HUDEP-2 (cell line): Measurements from ENCODE around the gene ADAMTS17.

Experiments used
- DNase-seq, 76 experiments: peaks; one replicate each; lab custom pipeline; 2025; ENCODE audit not compliant: unreplicated experiment in 76 of 76; lab: John Stamatoyannopoulos, UW

Gene ADAMTS17

GRCh38 chr15:100234158-100235029, 107.4 kb downstream of the ADAMTS17 start:
- DNase-seq: no peak

- no peak for DNase-seq
Measured at GRCh38 chr15:100230784-100231183, 111.0 kb downstream of the ADAMTS17 start.

DNA sequence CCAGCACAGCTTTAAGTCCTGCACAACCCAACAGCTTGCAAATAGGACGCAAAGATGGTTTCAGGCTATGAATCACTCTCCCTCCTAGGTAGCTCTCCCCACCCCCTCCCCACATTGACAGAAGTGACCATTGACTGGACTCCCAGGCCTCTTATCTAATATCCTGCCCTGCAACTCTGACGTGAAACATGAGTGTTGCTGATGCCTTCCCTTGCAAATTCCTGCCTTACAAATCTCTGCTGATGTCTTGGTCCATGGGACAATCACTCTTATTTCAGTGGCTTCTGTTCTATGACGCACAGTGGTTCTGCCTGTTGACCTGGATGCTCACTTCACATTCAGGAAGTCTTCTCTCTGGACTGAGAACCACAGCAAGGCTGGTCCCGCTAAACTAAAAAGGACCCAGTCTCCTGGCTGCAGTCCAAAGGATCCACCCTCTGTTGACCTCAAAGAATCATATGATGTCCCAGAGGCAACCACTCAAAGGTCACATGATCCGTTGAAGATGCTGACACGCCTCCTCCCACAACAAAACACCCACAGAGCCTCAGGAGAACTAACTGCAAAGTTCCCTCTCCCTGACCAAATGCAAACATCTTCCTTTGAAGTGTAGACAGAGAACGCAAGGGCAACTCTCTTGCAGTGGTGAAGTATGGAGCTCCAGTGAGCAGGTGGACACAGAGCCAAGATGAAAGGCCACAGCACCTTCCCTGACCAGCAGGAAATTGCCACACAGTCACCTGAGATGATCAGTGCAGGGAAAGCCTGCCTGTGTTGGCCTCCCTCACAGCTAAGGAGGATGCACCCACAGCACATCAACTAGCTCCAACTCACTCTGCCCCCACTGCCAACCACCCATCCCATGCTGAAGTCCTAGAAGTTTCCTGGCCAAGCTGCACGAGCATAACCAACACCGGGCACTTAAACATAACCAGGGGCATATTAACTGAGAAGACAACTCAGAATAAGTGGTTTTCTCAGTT, 112.3 kb downstream of the ADAMTS17 start:
- no peak for DNase-seq

DNA sequence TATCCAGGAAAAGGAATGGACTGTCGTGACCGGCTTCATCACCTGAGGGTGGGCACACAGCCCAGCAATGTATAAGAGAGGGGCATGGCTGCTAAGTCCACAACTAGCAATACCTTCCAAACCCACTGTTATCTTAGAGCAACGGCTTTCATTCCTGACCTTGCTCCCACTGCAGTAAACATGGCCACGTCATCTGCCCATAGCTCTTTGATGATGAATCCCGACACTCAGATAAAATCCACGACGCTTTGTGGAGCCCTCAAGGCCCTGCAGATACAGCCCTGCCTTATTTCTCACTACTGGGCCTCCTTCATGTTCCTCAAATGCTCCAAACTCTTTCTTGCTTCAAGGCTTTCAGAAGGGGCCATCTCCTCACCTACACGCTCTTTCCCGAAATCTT, 114.0 kb downstream of the ADAMTS17 start:
- DNase-seq: no peak

- DNase-seq: no peak
Measured at GRCh38 chr15:100226107-100226506, 115.7 kb downstream of the ADAMTS17 start.

GRCh38 chr15:100224206-100225185, 117.3 kb downstream of the ADAMTS17 start:
- no peak for DNase-seq

DNA sequence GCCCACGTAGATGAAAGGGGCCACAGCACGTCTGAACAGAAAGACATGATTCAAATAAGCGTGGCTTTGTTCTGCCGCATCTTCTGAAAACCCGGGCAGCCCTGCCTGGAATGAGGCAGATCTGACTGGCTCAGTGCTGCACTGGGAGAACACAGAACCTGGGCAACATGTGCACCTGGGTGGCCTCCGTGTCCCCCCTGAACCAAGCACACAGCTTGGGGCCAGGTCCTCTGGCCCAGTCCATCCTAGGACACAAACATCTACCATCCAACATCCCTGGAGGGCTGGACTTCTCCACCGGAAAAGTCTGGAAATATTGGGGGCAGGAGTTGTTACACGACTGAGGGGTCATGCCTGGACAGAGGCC, 119.4 kb downstream of the ADAMTS17 start:
- DNase-seq: no peak

DNA sequence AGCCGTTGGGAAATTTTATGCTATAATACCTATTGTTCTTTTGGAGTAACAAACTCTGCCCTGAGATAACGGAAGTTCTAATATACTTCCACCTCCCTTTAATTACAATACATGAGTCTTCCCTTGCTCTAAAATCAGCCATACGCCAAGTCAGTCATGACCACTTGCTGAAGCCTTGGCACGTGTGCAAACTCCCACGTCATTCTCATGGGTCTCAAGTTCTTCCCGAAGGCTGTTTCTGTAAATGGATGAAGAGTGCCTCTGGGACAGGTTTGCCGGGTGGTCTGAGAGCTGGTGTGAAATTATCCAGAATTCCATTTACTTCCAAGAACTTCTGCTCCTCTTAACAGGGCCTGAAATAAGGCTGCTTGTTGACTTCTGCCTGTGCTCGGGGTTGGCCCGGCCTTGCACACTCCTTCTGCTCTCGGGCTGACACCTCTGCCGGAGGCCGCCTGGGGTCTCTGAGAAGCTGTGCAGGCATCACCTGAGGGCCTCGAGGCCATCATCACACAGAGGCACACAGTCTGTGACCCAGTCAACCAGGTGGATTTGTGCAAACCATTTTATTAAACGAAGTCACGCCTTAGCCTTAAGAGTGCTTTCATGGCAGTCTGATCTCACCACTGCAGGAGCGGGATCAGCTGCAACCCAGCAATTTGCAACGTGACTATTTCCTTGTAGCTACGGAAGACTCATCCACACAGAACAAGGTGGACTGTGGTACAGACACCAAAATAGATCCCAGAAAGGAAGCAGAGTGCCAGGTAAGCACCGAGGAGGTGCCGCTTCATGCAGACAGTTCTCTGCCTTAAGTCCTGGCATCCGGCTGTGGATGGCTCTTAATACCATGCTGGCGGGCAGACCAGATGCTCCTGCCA, 120.1 kb downstream of the ADAMTS17 start:
- DNase-seq: no peak

GRCh38 chr15:100220058-100220768, 121.6 kb downstream of the ADAMTS17 start:
- DNase-seq: no peak

- DNase-seq: no peak
Measured at GRCh38 chr15:100218434-100218833, 123.3 kb downstream of the ADAMTS17 start.

DNA sequence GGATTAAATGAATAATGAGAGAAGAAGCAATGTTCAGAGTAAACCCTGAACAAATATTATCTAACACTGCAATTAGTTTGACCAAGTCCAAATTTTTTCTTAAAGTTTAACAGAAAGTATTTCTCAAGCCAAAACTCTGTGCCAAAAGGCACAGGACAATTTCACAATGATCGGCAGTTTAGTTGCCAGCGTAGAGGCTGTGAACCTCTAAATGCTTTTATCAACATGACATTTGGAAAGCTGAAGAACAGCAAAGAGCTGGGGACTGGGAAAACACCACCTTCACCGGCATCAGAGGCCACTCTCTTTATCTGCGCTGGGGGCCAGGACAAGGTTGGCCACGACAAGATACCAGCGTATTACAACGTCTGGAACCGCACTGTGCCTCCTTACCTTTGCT, 125.6 kb downstream of the ADAMTS17 start:
- DNase-seq: no peak

DNA sequence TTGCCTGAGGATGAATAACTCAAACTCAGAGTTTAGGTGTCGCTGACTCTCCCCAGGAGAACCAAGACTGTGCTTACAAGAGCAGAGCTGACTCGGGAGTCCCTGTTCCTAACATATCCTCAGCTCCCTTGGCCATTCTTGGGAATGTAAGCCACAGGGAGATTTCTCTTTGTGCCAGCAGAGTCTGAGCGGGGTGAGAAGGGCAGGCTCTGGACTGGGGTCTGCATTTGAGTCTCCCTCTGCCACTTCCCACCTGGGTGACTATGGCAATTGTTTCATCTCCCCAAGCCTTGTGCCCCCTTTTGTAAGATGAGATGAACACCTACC, 126.0 kb downstream of the ADAMTS17 start:
- DNase-seq: no peak

- DNase-seq: no peak
Measured at GRCh38 chr15:100215031-100215842, 126.5 kb downstream of the ADAMTS17 start.

DNA sequence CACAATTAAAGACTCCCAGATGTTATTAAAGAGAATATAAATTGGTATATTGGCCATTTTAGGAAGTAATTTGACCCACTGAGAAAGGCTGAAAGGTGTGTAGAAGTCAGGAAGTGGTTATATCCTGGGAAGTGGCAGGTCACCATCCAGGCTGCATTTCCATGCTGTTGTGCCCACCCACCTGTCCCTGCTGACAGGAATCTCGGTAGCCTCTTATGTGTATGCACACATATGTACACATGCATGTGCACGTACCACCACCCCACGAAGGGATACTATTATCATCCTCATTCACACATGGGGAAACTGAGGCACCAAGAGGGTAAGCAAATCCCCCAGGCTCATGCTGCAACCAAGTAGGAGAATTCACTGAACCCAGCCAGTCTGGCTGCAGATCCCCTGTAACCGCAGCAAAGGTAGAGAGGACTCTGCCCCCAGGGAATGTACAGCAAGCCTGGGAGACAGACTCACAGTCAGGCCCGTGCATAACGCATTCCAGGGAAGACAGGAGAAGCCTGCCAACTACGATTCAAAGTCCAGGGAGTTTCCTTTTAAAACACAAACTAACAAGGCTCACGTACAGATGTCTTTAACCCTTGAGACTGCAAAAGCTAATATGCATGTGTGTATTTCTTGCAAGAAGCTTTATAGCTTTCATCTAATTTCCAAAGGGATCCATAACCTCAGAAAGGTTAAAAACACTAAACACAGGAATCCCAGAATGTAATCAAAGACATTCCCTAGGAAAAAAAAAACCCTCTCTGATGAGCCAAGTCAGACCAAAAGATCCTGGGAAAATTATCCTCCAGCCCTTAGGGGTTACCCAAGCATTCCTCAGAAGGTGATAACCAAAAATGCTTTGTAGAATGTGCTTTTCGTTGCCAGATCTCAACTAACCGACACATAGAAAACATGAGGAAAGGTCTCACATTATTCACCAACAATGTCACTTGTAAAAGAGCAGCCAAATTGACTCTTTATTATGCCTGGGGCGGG, 129.6 kb downstream of the ADAMTS17 start:
- DNase-seq: no peak

GRCh38 chr15:100210338-100210737, 131.4 kb downstream of the ADAMTS17 start:
- DNase-seq: no peak

GRCh38 chr15:100208921-100209603, 132.7 kb downstream of the ADAMTS17 start:
- no peak for DNase-seq
